ENCODE results near the gene C19orf47. TPM values are rescaled to one million over a fixed set of nuclear protein-coding genes. Genes with fewer than 3 reads are reported as not detected.

C19orf47 gene
- total and polyA plus RNA-seq, 2 donors (not counting 3 experiments of a cell fraction or from before 2014, with no cell fraction given) = 16.4 to 27.0 TPM

DNA sequence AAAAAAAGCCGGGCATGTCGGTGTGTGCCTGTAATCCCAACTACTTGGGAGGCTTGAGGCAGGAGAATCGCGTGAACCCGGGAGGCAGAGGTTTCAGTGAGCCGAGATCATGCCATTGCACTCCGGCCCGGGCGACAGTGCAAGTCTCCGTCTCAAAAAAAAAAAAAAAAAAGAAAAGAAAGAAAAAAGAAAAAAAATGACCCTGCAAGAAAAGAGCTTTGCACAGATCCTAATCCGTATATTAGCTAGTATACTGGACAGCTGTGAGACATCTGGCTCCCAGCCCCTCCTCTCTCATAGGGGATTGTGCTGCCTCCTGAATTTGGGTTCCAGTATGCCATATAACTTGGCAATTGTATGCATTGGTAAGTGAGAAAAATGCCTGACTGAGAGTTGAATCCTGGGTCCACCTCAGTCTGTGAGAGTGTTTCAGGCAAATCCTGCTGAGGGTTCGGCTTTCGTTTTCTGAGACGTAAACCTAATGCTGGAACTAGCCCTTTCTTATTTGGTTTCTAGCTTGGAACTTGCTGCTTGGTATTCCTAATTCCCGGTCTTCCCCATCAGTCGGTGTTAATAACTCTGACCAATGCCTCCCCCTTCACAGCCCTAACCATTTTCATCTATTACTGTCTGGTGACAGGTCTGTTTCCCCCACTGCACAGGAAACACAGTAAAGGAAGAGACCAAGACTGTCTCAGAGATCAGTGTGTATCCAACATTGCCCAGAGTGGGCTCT, 61.8 kb downstream of the C19orf47 start:
- Histone ChIP-seq H3K36me3 (ENCODE audit: control insufficient read depth in 2 of 2, extremely low read depth in 1 of 2, insufficient read depth in 2 of 2, low read length in 2 of 2) (peaks cover 0 to 3% of the 10 kb centered on the region in 2 experiments), H3K27me3 (ENCODE audit: control insufficient read depth in 2 of 2, insufficient read depth in 2 of 2, low read length in 2 of 2) (no peaks in the 10 kb centered on the region), H2AFZ (ENCODE audit: low read depth, low read length) (peak overlapping the region; percentile 8), H3K4me1 (ENCODE audit: control insufficient read depth, extremely low read depth, insufficient read depth, low read length) (peaks cover 11% of the 10 kb centered on the region), H3K4me3 (replicated peaks in 1 of 3; ENCODE audit: insufficient read depth in 1 of 3, low read depth in 1 of 3, low read length in 3 of 3) (no peak overlapping the region), H4K20me1 (replicated peaks; ENCODE audit: control insufficient read depth, extremely low read depth, insufficient read depth, low read length) (no peaks in the 10 kb centered on the region), H3K4me2 (ENCODE audit: insufficient read depth, low read length) (no peak overlapping the region), H3K9me1 (replicated peaks; ENCODE audit: control insufficient read depth, extremely low read depth, insufficient read depth, low read length) (no peaks in the 10 kb centered on the region), H3K9me3 (replicated peaks; ENCODE audit: control insufficient read depth, insufficient read depth, low read length) (no peaks in the 10 kb centered on the region), H3K9ac (replicated peaks; ENCODE audit: extremely low read depth, insufficient read depth, low read length) (no peak overlapping the region), H3K27ac (ENCODE audit: insufficient read depth, low read depth, low read length) (no peak overlapping the region), H3K79me2 (ENCODE audit: control insufficient read depth, insufficient read depth, low read length) (peaks cover 34% of the 10 kb centered on the region)
- FAIRE-seq (no peak), DNase-seq (ENCODE audit: low read depth, low spot score) (no peak)
- TF ChIP-seq JUN (IDR thresholded peaks at IDR 0.05; ENCODE audit: borderline replicate concordance, insufficient read depth, insufficient read length, low read depth) (no peak), POLR2AphosphoS5 (IDR thresholded peaks at IDR 0.05; ENCODE audit: insufficient read depth, low read depth, low read length) (no peak)
- dilution Hi-C loops (cut with MboI; ENCODE audit: extremely low pct_ligation_motif_present, low sequenced_read_pairs) = no loop called here
- intact Hi-C loops (cut with micrococcal nuclease) = no loop called here
- ChIA-PET POLR2A (interaction anchor here (1.1 kb wide), 1 partner anchor 16 kb away, joined by 5 read pairs; no protein-coding TSS in a partner anchor), CTCF (interaction anchor here (1.2 to 2.5 kb wide), 2 partner anchors 10 to 19 kb away, joined by 3 to 12 read pairs; no protein-coding TSS in a partner anchor)
- BruUV-seq (replicated peaks) = no TSS peak

DNA sequence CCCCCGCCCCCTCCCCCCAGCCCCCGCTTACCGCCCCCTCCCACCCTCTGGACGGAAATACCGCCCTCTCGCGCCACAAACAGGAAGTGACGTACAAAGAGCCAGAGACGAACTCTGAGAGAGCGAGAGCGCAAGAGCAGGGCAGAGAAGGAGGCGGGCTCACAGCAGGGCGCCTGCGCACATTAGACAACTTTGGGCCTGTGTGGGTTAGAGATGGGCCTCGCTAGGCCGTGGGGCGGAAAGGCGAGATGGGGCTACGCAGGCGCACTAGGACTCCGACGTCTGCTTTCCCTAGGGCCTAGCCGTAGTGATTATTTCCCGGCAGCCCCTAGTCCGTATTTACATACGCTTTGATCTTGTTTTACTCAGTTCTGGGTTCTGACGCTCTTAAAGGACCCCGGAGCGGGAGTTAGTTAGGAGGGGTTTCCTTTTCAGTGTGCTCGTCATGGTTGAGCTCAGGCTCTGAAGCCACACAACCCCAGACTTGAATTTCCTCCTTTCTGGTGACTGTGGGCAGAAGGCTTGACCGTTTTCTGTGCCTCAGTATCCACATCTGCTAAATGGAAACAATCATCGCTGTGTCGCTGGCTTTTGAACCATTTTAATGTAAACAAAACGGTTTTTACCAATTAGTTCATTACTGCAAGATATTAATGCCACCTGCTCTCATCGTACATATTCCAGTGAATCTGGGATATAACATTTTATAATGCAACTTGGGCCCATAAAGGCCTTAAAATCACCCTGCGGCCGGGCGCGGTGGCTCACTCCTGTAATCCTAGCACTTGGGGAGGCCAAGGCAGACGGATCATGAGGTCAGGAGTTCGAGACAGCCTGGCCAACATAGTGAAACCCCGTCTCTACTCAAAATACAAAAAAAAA, 62.6 kb downstream of the C19orf47 start:
- DNase-seq (ENCODE audit: low read depth, low spot score) (peak; percentile 100), FAIRE-seq (peak; percentile 100)
- Histone ChIP-seq H3K9ac (replicated peaks; ENCODE audit: extremely low read depth, insufficient read depth, low read length) (peak overlapping the region; percentile 80), H3K27me3 (ENCODE audit: control insufficient read depth in 2 of 2, insufficient read depth in 2 of 2, low read length in 2 of 2) (no peaks in the 10 kb centered on the region), H3K79me2 (ENCODE audit: control insufficient read depth, insufficient read depth, low read length) (peaks cover 42% of the 10 kb centered on the region), H2AFZ (ENCODE audit: low read depth, low read length) (peak overlapping the region; percentile 88), H3K36me3 (ENCODE audit: control insufficient read depth in 2 of 2, extremely low read depth in 1 of 2, insufficient read depth in 2 of 2, low read length in 2 of 2) (peaks cover 0 to 3% of the 10 kb centered on the region in 2 experiments), H3K4me2 (ENCODE audit: insufficient read depth, low read length) (peak overlapping the region; percentile 80), H3K4me3 (replicated peaks in 1 of 3; ENCODE audit: insufficient read depth in 1 of 3, low read depth in 1 of 3, low read length in 3 of 3) (peak overlapping the region in 2 of 3 experiments; percentile 40 to 86), H3K4me1 (ENCODE audit: control insufficient read depth, extremely low read depth, insufficient read depth, low read length) (peaks cover 11% of the 10 kb centered on the region), H3K9me3 (replicated peaks; ENCODE audit: control insufficient read depth, insufficient read depth, low read length) (no peaks in the 10 kb centered on the region), H4K20me1 (replicated peaks; ENCODE audit: control insufficient read depth, extremely low read depth, insufficient read depth, low read length) (no peaks in the 10 kb centered on the region), H3K9me1 (replicated peaks; ENCODE audit: control insufficient read depth, extremely low read depth, insufficient read depth, low read length) (no peaks in the 10 kb centered on the region), H3K27ac (ENCODE audit: insufficient read depth, low read depth, low read length) (peak overlapping the region; percentile 76)
- BruUV-seq (replicated peaks) = TSS peak; percentile 98
- no peak for TF ChIP-seq MYC (IDR thresholded peaks at IDR 0.05; ENCODE audit: low read depth, low read length)
- peak; percentile 43 for TF ChIP-seq POLR2A (IDR thresholded peaks at IDR 0.05; ENCODE audit: low read depth, low read length)
- no peak for TF ChIP-seq GATA2 (IDR thresholded peaks at IDR 0.05; ENCODE audit: insufficient read depth, insufficient read length, low read depth, low read length)
- CTCF ChIA-PET = interaction anchor here (1.2 to 2.5 kb wide), 3 partner anchors 9 to 20 kb away, joined by 3 to 12 read pairs (median 5); no protein-coding TSS in a partner anchor
- dilution Hi-C loops (cut with MboI; ENCODE audit: extremely low pct_ligation_motif_present, low sequenced_read_pairs) (no loop called here), intact Hi-C loops (cut with micrococcal nuclease) (loop anchor here (1.0 to 2.0 kb wide), 4 partner anchors 43 to 180 kb away; partner anchors contain the start of genes BLVRB, C19orf47 and PLD3)
- POLR2A ChIA-PET = interaction anchor here (1.1 kb wide), 1 partner anchor 15 kb away, joined by 5 read pairs; no protein-coding TSS in a partner anchor

All from endothelial cell of umbilical vein (primary cell).